WTC11 (cell line): ENCODE measurements around the gene HACD3.

ENCODE experiments used
- ESRRA ChIP-seq: sonication (generic); formaldehyde crosslinking; IDR thresholded peaks from 2 replicates; pipeline ENCODE4 v1.8.1; 2022; ENCODE audit warnings: mild to moderate bottlenecking, missing genetic modification reagents, borderline replicate concordance
- GTF2I ChIP-seq: fragments of 250-450 bp; sonication (Bioruptor Pico); conservative IDR thresholded peaks from 2 replicates; pipeline ENCODE4 v1.4.0; 2021; ENCODE audit warnings: mild to moderate bottlenecking
- MLX ChIP-seq: sonication (generic); formaldehyde crosslinking; IDR thresholded peaks from 2 replicates; pipeline ENCODE4 v1.8.1; 2023; ENCODE audit warnings: mild to moderate bottlenecking, missing genetic modification reagents, moderate library complexity
- MYBL2 ChIP-seq: sonication (generic); formaldehyde crosslinking; IDR thresholded peaks from 2 replicates; pipeline ENCODE4 v1.8.1; 2023; ENCODE audit warnings: mild to moderate bottlenecking, moderate library complexity, missing genetic modification reagents
- SMAD3 ChIP-seq: sonication (generic); formaldehyde crosslinking; IDR thresholded peaks from 2 replicates; pipeline ENCODE4 v1.8.0; 2022; ENCODE audit warnings: missing genetic modification reagents, mild to moderate bottlenecking, borderline replicate concordance
- ZBTB21 ChIP-seq: sonication (generic); formaldehyde crosslinking; IDR thresholded peaks from 2 replicates; pipeline ENCODE4 v1.8.1; 2023; ENCODE audit warnings: mild to moderate bottlenecking, missing genetic modification reagents, borderline replicate concordance
- TF ChIP-seq, protein P1 (sequence below): fragments of 200-600 bp; IDR thresholded peaks from 2 replicates; pipeline ENCODE4 v1.8.0; 2022; ENCODE audit warnings: antibody characterized with exemption
- TF ChIP-seq, protein P2 (sequence below): sonication (generic); formaldehyde crosslinking; IDR thresholded peaks from 2 replicates; pipeline ENCODE4 v1.8.0; 2023; ENCODE audit warnings: missing genetic modification reagents
- TF ChIP-seq, protein P3 (sequence below): sonication (generic); formaldehyde crosslinking; IDR thresholded peaks from 2 replicates; pipeline ENCODE4 v1.8.1; 2022; ENCODE audit warnings: missing genetic modification reagents, borderline replicate concordance

GRCh38 chr15:65517866-65518207, 12.4 kb upstream of the HACD3 start:
- TF ChIP-seq, protein P1, sequence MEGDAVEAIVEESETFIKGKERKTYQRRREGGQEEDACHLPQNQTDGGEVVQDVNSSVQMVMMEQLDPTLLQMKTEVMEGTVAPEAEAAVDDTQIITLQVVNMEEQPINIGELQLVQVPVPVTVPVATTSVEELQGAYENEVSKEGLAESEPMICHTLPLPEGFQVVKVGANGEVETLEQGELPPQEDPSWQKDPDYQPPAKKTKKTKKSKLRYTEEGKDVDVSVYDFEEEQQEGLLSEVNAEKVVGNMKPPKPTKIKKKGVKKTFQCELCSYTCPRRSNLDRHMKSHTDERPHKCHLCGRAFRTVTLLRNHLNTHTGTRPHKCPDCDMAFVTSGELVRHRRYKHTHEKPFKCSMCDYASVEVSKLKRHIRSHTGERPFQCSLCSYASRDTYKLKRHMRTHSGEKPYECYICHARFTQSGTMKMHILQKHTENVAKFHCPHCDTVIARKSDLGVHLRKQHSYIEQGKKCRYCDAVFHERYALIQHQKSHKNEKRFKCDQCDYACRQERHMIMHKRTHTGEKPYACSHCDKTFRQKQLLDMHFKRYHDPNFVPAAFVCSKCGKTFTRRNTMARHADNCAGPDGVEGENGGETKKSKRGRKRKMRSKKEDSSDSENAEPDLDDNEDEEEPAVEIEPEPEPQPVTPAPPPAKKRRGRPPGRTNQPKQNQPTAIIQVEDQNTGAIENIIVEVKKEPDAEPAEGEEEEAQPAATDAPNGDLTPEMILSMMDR: no peak
- TF ChIP-seq SMAD3 (CRISPR knock-in tag) (no peak), MLX (CRISPR knock-in tag) (no peak), ZBTB21 (no peak), GTF2I (CRISPR knock-in tag) (no peak), ESRRA (no peak), MYBL2 (CRISPR knock-in tag) (no peak)
- TF ChIP-seq, protein P2, sequence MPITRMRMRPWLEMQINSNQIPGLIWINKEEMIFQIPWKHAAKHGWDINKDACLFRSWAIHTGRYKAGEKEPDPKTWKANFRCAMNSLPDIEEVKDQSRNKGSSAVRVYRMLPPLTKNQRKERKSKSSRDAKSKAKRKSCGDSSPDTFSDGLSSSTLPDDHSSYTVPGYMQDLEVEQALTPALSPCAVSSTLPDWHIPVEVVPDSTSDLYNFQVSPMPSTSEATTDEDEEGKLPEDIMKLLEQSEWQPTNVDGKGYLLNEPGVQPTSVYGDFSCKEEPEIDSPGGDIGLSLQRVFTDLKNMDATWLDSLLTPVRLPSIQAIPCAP (CRISPR knock-in tag): no peak
- TF ChIP-seq, protein P3, sequence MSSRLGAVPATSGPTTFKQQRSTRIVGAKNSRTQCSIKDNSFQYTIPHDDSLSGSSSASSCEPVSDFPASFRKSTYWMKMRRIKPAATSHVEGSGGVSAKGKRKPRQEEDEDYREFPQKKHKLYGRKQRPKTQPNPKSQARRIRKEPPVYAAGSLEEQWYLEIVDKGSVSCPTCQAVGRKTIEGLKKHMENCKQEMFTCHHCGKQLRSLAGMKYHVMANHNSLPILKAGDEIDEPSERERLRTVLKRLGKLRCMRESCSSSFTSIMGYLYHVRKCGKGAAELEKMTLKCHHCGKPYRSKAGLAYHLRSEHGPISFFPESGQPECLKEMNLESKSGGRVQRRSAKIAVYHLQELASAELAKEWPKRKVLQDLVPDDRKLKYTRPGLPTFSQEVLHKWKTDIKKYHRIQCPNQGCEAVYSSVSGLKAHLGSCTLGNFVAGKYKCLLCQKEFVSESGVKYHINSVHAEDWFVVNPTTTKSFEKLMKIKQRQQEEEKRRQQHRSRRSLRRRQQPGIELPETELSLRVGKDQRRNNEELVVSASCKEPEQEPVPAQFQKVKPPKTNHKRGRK (CRISPR knock-in tag): no peak
